Colonic mucosa (tissue), 4 donors: ENCODE measurements around the gene POLE2. TPM values are rescaled to one million over a fixed set of nuclear protein-coding genes. Genes with fewer than 3 reads are reported as not detected.

Source experiments
- DNase-seq: peaks from one replicate; pipeline ENCODE4 v3.0.0-alpha.2; 2020
- H3K27ac ChIP-seq: fragments of 200-600 bp; one replicate; pipeline ENCODE4 v1.8.0; 2021
- H3K27me3 ChIP-seq: fragments of 200-600 bp; one replicate; pipeline ENCODE4 v1.8.0; 2021
- H3K36me3 ChIP-seq: fragments of 200-600 bp; one replicate; pipeline ENCODE4 v1.8.0; 2021
- H3K4me1 ChIP-seq: fragments of 200-600 bp; one replicate; pipeline ENCODE4 v1.8.0; 2021; ENCODE audit warnings: mild to moderate bottlenecking
- H3K4me3 ChIP-seq: fragments of 200-600 bp; one replicate; pipeline ENCODE4 v1.8.0; 2021
- H3K9ac ChIP-seq, 2 donors: one replicate each; pipeline ENCODE4 v1.7.0; 2013; ENCODE audit warnings: control low read depth in 2 of 2, low read depth in 2 of 2, low read length in 2 of 2
- H3K9me3 ChIP-seq: fragments of 200-600 bp; one replicate; pipeline ENCODE4 v1.8.0; 2021
- CTCF ChIP-seq: fragments of 200-600 bp; IDR thresholded peaks from one replicate; pipeline ENCODE4 v1.8.0; 2022; ENCODE audit warnings: antibody characterized with exemption, mild to moderate bottlenecking
- intact Hi-C: fragments of 100-400 bp; cut with DNase I; formaldehyde crosslinking; loops from one replicate; pipeline ENCODE4 v1.14.1; 2022
- total RNA-seq, 2 donors: library from RNA; stranded (reverse); fragmentation: NEBNext Ultra II Directional in 1 of 2; extraction: Animal tissue kit (Norgen Biotek cat#: 25700) in 1 of 2; gene quantifications; one replicate each; pipeline ENCODE4 v1.2.1, GENCODE V29; 2021
- donor health status: healthy.
- donor health status: DM: no; HTN: no; CAD: no.
- donor health status: DM: no; HTN: no; CAD: no.

POLE2 gene
- total RNA-seq, 2 donors from 2014 or later: 2.5 to 15.9 TPM

GRCh38 chr14:49612251-49612650 lies 75.8 kb downstream of the POLE2 start:
- H3K27me3 ChIP-seq: no peaks in the 10 kb centered on the region
- DNase-seq: no peak
- no peak overlapping the region for H3K9ac ChIP-seq
- no peaks in the 10 kb centered on the region for H3K9me3 ChIP-seq
- H3K4me1 ChIP-seq: no peaks in the 10 kb centered on the region
- TF ChIP-seq CTCF: no peak
- H3K4me3 ChIP-seq: no peak overlapping the region
- H3K27ac ChIP-seq: no peak overlapping the region
- intact Hi-C loops: no loop called here
- H3K36me3 ChIP-seq: no peaks in the 10 kb centered on the region

GRCh38 chr14:49607583-49607982 lies 80.4 kb downstream of the POLE2 start:
- H3K9ac ChIP-seq: no peak overlapping the region
- H3K9me3 ChIP-seq: no peaks in the 10 kb centered on the region
- DNase-seq: no peak
- peak overlapping the region; percentile 8 for H3K27ac ChIP-seq
- intact Hi-C loops: no loop called here
- H3K36me3 ChIP-seq: no peaks in the 10 kb centered on the region
- no peaks in the 10 kb centered on the region for H3K27me3 ChIP-seq
- no peak for TF ChIP-seq CTCF
- no peak overlapping the region for H3K4me3 ChIP-seq
- no peaks in the 10 kb centered on the region for H3K4me1 ChIP-seq

GRCh38 chr14:49598485-49599300 lies 89.3 kb downstream of the POLE2 start, which contains the start of gene LRR1:
TSS of gene LRR1 (plus strand) at chr14:49598940. CDS start at chr14:49599021, 81 bp downstream.
- H3K27me3 ChIP-seq: no peaks in the 10 kb centered on the region
- no peak for TF ChIP-seq CTCF
- peak; percentile 91 for DNase-seq
- H3K4me3 ChIP-seq: peak within 1 kb of the TSS; percentile 77
- intact Hi-C loops: no loop called here
- no peaks in the 10 kb centered on the region for H3K4me1 ChIP-seq
- peak within 1 kb of the TSS; percentile 88 to 97 for H3K9ac ChIP-seq
- no peaks in the 10 kb centered on the region for H3K9me3 ChIP-seq
- no peaks in the 10 kb centered on the region for H3K36me3 ChIP-seq
- peak within 1 kb of the TSS; percentile 97 for H3K27ac ChIP-seq

GRCh38 chr14:49598189-49598484 lies 89.9 kb downstream of the POLE2 start:
- peak; percentile 53 for DNase-seq
- Histone ChIP-seq H3K4me1 (no peaks in the 10 kb centered on the region), H3K4me3 (peak overlapping the region; percentile 77), H3K27me3 (no peaks in the 10 kb centered on the region), H3K36me3 (no peaks in the 10 kb centered on the region), H3K27ac (peak overlapping the region; percentile 97), H3K9ac (peak overlapping the region; percentile 88 to 97), H3K9me3 (no peaks in the 10 kb centered on the region)
- intact Hi-C loops: no loop called here
- TF ChIP-seq CTCF: no peak

GRCh38 chr14:49594347-49595091 lies 93.5 kb downstream of the POLE2 start:
- H3K27ac ChIP-seq: peak overlapping the region; percentile 97
- peak overlapping the region in 1 of 2 donors; percentile 73 for H3K9ac ChIP-seq

More at GRCh38 chr14:49594347-49595091, 93.5 kb downstream of the POLE2 start:
- no peaks in the 10 kb centered on the region for H3K27me3 ChIP-seq
- DNase-seq: peak; percentile 81
- no peaks in the 10 kb centered on the region for H3K36me3 ChIP-seq
- no peak for TF ChIP-seq CTCF
- intact Hi-C loops: no loop called here
- H3K4me3 ChIP-seq: no peak overlapping the region
- H3K9me3 ChIP-seq: no peaks in the 10 kb centered on the region
- no peaks in the 10 kb centered on the region for H3K4me1 ChIP-seq

Other genes starting within 250 kb of the POLE2 start
- 1,000 to 10,000 TPM; 1,421 to 1,478 TPM for gene RPS29, start 101.8 kb downstream of the POLE2 start, total RNA-seq
- 10 to 100 TPM; 24.3 to 39.8 TPM for gene LRR1, start 89.3 kb downstream of the POLE2 start, total RNA-seq
- 100 to 1,000 TPM; 197 to 198 TPM for gene RPL36AL, start 67.6 kb downstream of the POLE2 start, total RNA-seq
- 10 to 100 TPM; 44.9 to 47.3 TPM for gene MGAT2, start 67.4 kb downstream of the POLE2 start, total RNA-seq
- 1 to 10 TPM; 6.8 to 8.3 TPM for gene DNAAF2, start 53.0 kb downstream of the POLE2 start, total RNA-seq
- 1 to 10 TPM in 1 of 2 donors, under 1 TPM in 1; 0.94 to 2.5 TPM for gene KLHDC1, start 4.9 kb upstream of the POLE2 start, total RNA-seq
- 10 to 100 TPM; 37.5 to 68.7 TPM for gene KLHDC2, start 79.9 kb upstream of the POLE2 start, total RNA-seq
- gene NEMF, start 164.6 kb upstream of the POLE2 start, total RNA-seq: 10 to 100 TPM; 52.8 to 56.7 TPM
- gene ARF6, start 204.9 kb upstream of the POLE2 start, total RNA-seq: 100 to 1,000 TPM; 136 to 161 TPM